PC-3 (cell line): ENCODE data around the gene UPK3A. TPM values are rescaled to one million over a fixed set of nuclear protein-coding genes. Genes with fewer than 3 reads are reported as not detected.

ENCODE experiments used
- ATAC-seq: fragments of 200-7000 bp; cut with Tn5 transposase; 2 replicates; pipeline ENCODE4 v1.9.1; 2020; ENCODE audit warnings: mild to moderate bottlenecking, moderate library complexity
- BruUV-seq: library from RNA; stranded (reverse); fragments of 400-500 nt; replicated peaks from 2 replicates; lab custom pipeline; 2021; lab: Mats Ljungman, UMichigan
- CTCF ChIA-PET: fragments of 300-600 bp; sonication (Branson Sonifier 250); formaldehyde crosslinking; loops from one replicate; lab custom pipeline; 2022; ENCODE audit warnings: antibody characterized with exemption; lab: Charles Lee
- POLR2A ChIA-PET: fragments of 300-600 bp; sonication (Branson Sonifier 250); formaldehyde crosslinking; loops from one replicate; lab custom pipeline; 2022; ENCODE audit warnings: antibody characterized with exemption; ENCODE audit not compliant: unreplicated experiment; lab: Charles Lee
- DNase-seq: peaks from one replicate; pipeline ENCODE4 v3.0.0-alpha.2; 2015
- H2AFZ ChIP-seq: fragments of 300-600 bp; sonication (generic); 2 replicates; pipeline ENCODE4 v1.6.0; 2016; ENCODE audit warnings: antibody characterized with exemption, low read length
- H3F3A ChIP-seq: fragments of 300-600 bp; sonication (generic); one replicate; pipeline ENCODE4 v1.6.0; 2017; ENCODE audit warnings: antibody characterized with exemption, low read length, control low read depth, mild to moderate bottlenecking; ENCODE audit not compliant: unreplicated experiment
- H3K27ac ChIP-seq: fragments of 300-600 bp; sonication (generic); 2 replicates; pipeline ENCODE4 v1.5.1; 2016; ENCODE audit warnings: mild to moderate bottlenecking, low read length
- H3K27me3 ChIP-seq: fragments of 300-600 bp; sonication (generic); 2 replicates; pipeline ENCODE4 v1.6.1; 2016; ENCODE audit warnings: low read length, mixed read lengths
- H3K36me3 ChIP-seq: fragments of 300-600 bp; sonication (generic); 2 replicates; pipeline ENCODE4 v1.6.1; 2016; ENCODE audit warnings: low read depth, mixed run types, low read length, mixed read lengths
- H3K4me1 ChIP-seq: fragments of 300-600 bp; sonication (generic); 2 replicates; pipeline ENCODE4 v1.5.1; 2016; ENCODE audit warnings: low read length; ENCODE audit not compliant: insufficient read depth
- H3K4me2 ChIP-seq: fragments of 300-600 bp; sonication (generic); 2 replicates; pipeline ENCODE4 v1.6.0; 2016; ENCODE audit warnings: low read length
- H3K4me3 ChIP-seq: fragments of 300-600 bp; sonication (generic); 2 replicates; pipeline ENCODE4 v1.5.1; 2016; ENCODE audit warnings: mild to moderate bottlenecking, low read length, mixed read lengths
- H3K79me2 ChIP-seq: fragments of 300-600 bp; sonication (generic); 2 replicates; pipeline ENCODE4 v1.6.1; 2017; ENCODE audit warnings: low read length, mixed read lengths
- H3K9ac ChIP-seq: fragments of 300-600 bp; sonication (generic); 2 replicates; pipeline ENCODE4 v1.6.0; 2016; ENCODE audit warnings: mild to moderate bottlenecking, low read length
- H3K9me2 ChIP-seq: fragments of 300-600 bp; sonication (generic); replicated peaks from 2 replicates; pipeline ENCODE4 v1.6.1; 2016; ENCODE audit warnings: mixed run types, low read length, mixed read lengths
- H3K9me3 ChIP-seq: fragments of 300-600 bp; sonication (generic); 2 replicates; pipeline ENCODE4 v1.6.1; 2016; ENCODE audit warnings: low read length, mixed read lengths
- H4K20me1 ChIP-seq: fragments of 300-600 bp; sonication (generic); 2 replicates; pipeline ENCODE4 v1.6.1; 2016; ENCODE audit warnings: low read length, mixed read lengths
- EZH2 ChIP-seq: fragments of 300-600 bp; sonication (generic); IDR thresholded peaks from one replicate; pipeline ENCODE4 v1.6.1; 2017; ENCODE audit warnings: antibody characterized with exemption, mild to moderate bottlenecking, low read length; ENCODE audit not compliant: unreplicated experiment
- EZH2phosphoT487 ChIP-seq: fragments of 300-600 bp; sonication (generic); IDR thresholded peaks from 2 replicates; pipeline ENCODE4 v1.6.1; 2018; ENCODE audit warnings: mild to moderate bottlenecking, antibody characterized with exemption, low read length, borderline replicate concordance
- intact Hi-C: fragments of 100-400 bp; cut with micrococcal nuclease; formaldehyde crosslinking; loops from 2 replicates; pipeline ENCODE4 v1.9.0; 2023
- total RNA-seq: library from RNA; depleted of rRNA; stranded (reverse); fragments of >200 nt; gene quantifications from 2 replicates; pipeline ENCODE4 v1.2.3, GENCODE V29; 2014
- TF ChIP-seq, protein P1 (sequence below): fragments of 300-600 bp; sonication (generic); conservative IDR thresholded peaks from 2 replicates; pipeline ENCODE4 v1.5.1; 2017; ENCODE audit warnings: antibody characterized with exemption, low read depth, mild to moderate bottlenecking, low read length

Gene UPK3A
- total RNA-seq, 1 experiment from 2014 or later = 1.1 TPM

DNA sequence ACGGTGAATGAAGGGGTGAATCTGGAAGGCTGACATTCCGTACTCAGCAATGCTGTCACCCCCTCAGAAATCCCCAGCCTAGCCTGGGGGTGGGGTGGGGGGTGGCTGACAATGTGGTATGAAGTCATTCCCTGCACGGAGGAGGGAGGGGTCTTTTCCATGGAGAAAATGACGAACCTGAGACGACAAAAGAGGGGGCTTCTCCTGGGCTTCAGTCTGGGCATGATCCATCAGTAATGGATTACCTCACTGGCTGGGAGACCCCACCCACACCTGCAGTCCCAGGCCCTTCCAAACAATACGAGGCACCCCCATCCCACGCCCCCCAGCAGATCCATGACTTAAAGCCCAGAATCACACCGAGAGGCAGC is 45.1 kb upstream of the UPK3A start:
- ChIA-PET POLR2A (no interaction called here), CTCF (no interaction called here)
- peak overlapping the region; percentile 74 for H3K9ac ChIP-seq
- peak overlapping the region; percentile 92 for H3K4me2 ChIP-seq
- intact Hi-C loops = loop anchor here (10.0 kb wide), 1 partner anchor 135 kb away; no protein-coding TSS in a partner anchor
- no peaks in the 10 kb centered on the region for H3K27me3 ChIP-seq
- DNase-seq = no peak
- H3K4me1 ChIP-seq = peaks cover 20% of the 10 kb centered on the region
- H3K27ac ChIP-seq = no peak overlapping the region
- H3K4me3 ChIP-seq = peak overlapping the region; percentile 86
- no peaks in the 10 kb centered on the region for H3K9me2 ChIP-seq
- BruUV-seq = no TSS peak
- ATAC-seq = no peak
- TF ChIP-seq, protein P1, sequence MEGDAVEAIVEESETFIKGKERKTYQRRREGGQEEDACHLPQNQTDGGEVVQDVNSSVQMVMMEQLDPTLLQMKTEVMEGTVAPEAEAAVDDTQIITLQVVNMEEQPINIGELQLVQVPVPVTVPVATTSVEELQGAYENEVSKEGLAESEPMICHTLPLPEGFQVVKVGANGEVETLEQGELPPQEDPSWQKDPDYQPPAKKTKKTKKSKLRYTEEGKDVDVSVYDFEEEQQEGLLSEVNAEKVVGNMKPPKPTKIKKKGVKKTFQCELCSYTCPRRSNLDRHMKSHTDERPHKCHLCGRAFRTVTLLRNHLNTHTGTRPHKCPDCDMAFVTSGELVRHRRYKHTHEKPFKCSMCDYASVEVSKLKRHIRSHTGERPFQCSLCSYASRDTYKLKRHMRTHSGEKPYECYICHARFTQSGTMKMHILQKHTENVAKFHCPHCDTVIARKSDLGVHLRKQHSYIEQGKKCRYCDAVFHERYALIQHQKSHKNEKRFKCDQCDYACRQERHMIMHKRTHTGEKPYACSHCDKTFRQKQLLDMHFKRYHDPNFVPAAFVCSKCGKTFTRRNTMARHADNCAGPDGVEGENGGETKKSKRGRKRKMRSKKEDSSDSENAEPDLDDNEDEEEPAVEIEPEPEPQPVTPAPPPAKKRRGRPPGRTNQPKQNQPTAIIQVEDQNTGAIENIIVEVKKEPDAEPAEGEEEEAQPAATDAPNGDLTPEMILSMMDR = no peak
- TF ChIP-seq EZH2 (no peak), EZH2phosphoT487 (no peak)
- H3K79me2 ChIP-seq = peaks cover 15% of the 10 kb centered on the region
- H3K9me3 ChIP-seq = no peaks in the 10 kb centered on the region
- no peaks in the 10 kb centered on the region for H3K36me3 ChIP-seq
- no peaks in the 10 kb centered on the region for H3F3A ChIP-seq
- no peaks in the 10 kb centered on the region; the same call in 1 of the 2 replicates for H4K20me1 ChIP-seq
- no peak overlapping the region for H2AFZ ChIP-seq

DNA sequence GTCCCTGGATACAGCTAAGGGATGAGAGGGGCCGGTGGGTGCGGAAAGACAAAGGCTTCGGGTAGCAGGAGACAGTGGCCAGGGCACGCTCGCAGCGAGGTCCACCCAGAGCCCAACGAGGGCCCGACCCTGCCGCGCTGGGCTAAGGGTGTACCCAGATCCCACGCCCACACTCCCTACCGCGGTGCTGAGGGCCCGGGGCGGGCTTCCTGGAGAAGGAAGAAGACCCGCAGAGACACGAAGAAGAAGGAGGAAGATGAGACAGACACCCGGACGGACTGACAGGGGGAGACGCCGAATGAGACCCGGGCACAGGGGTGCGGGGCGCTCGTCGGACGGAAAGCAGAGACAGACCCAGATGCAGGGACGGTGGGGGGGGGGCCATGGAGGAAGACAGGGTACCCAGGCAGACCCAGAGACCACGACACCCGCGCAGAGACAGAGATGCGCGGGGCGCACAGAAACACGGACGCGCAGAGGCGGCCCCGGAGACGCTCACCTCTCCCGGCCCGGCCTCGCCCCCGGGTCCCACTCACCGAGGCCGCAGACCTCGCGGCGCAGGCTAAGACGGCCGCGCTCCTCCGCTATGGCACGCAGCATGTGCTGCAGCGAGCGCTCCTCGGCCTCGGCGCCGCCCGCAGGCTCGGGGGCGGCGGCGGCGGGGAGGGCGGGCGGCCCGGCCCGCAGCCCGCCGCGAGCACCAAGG is 44.5 kb upstream of the UPK3A start:
- peak overlapping the region; percentile 74 for H3K9ac ChIP-seq
- intact Hi-C loops = loop anchor here (10.0 kb wide), 1 partner anchor 135 kb away; no protein-coding TSS in a partner anchor
- H3K4me2 ChIP-seq = peak overlapping the region; percentile 92
- POLR2A ChIA-PET = no interaction called here
- H3K4me3 ChIP-seq = peak overlapping the region; percentile 86
- 0 out of 2 replicates have a peak overlapping the region, but pooled peaks have one; percentile 30 for H2AFZ ChIP-seq
- ATAC-seq = peak; percentile 35
- no peaks in the 10 kb centered on the region for H3K36me3 ChIP-seq
- TF ChIP-seq EZH2phosphoT487 (no peak), EZH2 (no peak)
- TF ChIP-seq, protein P1 = no peak
- H3K4me1 ChIP-seq = peaks cover 20% of the 10 kb centered on the region
- H4K20me1 ChIP-seq = no peaks in the 10 kb centered on the region; the same call in 1 of the 2 replicates
- H3K9me3 ChIP-seq = no peaks in the 10 kb centered on the region
- no peaks in the 10 kb centered on the region for H3K27me3 ChIP-seq
- no TSS peak for BruUV-seq
- no peaks in the 10 kb centered on the region for H3F3A ChIP-seq
- H3K9me2 ChIP-seq = no peaks in the 10 kb centered on the region
- no peak overlapping the region for H3K27ac ChIP-seq
- no peak for DNase-seq
- H3K79me2 ChIP-seq = peaks cover 15% of the 10 kb centered on the region
- CTCF ChIA-PET = no interaction called here
